Measurements from ENCODE around the gene PRDX5.

DNA sequence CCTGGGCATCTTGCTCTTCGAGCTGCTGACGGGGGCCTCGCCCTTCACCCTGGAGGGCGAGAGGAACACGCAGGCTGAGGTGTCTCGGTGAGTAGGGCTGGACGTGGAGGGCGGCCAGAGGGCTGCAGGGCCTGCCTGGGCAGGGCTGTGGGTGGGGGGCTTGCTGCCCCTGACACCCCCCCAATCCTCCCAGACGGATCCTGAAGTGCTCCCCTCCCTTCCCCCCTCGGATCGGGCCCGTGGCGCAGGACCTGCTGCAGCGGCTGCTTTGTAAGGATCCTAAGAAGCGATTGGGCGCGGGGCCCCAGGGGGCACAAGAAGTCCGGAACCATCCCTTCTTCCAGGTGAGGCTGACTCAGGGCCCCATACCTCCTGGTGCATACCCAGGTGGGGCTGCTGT lies 43.7 kb downstream of the PRDX5 start:
- no peak for TF ChIP-seq EZH2phosphoT487 (IDR thresholded peaks at IDR 0.05; ENCODE audit: borderline replicate concordance, low read depth, low read length)
- TF ChIP-seq, protein P1, sequence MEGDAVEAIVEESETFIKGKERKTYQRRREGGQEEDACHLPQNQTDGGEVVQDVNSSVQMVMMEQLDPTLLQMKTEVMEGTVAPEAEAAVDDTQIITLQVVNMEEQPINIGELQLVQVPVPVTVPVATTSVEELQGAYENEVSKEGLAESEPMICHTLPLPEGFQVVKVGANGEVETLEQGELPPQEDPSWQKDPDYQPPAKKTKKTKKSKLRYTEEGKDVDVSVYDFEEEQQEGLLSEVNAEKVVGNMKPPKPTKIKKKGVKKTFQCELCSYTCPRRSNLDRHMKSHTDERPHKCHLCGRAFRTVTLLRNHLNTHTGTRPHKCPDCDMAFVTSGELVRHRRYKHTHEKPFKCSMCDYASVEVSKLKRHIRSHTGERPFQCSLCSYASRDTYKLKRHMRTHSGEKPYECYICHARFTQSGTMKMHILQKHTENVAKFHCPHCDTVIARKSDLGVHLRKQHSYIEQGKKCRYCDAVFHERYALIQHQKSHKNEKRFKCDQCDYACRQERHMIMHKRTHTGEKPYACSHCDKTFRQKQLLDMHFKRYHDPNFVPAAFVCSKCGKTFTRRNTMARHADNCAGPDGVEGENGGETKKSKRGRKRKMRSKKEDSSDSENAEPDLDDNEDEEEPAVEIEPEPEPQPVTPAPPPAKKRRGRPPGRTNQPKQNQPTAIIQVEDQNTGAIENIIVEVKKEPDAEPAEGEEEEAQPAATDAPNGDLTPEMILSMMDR (conservative IDR thresholded peaks at IDR 0.05; ENCODE audit: low read length) = no peak
